ENCODE results near the gene MSI2.

DNA sequence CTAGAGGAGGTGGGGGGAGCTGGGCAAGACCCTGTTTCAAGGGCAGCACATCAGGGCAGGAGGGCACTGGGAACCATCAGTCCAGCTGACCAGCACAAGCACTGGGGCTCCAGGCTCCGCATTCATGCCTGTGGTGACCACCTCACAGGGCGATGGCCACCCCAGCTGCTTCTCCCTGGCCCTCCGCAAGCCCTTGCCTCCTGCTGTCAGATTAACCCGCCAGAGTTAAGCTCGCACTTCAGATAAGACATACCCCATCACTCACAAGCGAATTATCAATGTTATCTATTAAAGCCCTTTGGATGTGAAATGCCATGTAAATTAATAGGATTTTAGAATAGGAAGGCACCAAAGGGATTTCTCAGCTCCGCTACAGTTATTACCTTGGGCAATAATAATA, 383.8 kb downstream of the MSI2 start:
- TF ChIP-seq CEBPB (IDR thresholded peaks at IDR 0.05) (no peak), EP300 (IDR thresholded peaks at IDR 0.05; ENCODE audit: borderline replicate concordance) (no peak)

Measured in Ishikawa (cell line).